Activated CD4-positive, CD25-positive, alpha-beta regulatory T cell treated with anti-CD3 and anti-CD28 coated beads, Interleukin-2, amount 50 U/mL, for 72 hours (primary cell): ENCODE results near the gene CNST.
"Not testable (repeated sequence)": the region's sequence is repeated elsewhere in the genome, so short reads cannot be mapped to it uniquely, and the experiment has no call there.

Source experiments
- DNase-seq: peaks from one replicate; pipeline ENCODE4 v3.0.0; 2021

Gene CNST

DNA sequence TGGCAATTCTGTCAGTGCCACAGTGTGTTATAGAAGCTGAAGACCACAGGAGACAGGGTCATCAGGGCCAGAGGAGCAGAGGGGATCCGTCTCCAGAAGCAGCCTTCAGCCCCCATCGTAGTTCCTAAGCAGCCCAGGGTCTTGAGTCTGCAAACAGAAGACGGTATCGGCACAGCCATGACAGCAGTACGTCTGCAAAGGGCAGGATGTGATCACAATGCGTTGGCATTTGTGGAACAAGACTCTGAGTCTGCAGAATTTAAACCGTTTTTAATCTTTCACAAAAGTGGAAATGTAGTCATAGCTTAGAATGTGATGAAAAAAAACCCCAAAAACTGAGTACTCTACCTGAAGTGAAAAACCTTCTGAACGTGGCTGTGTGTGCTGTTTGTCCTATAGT is 113.9 kb downstream of the CNST start:
- no peak for DNase-seq

DNA sequence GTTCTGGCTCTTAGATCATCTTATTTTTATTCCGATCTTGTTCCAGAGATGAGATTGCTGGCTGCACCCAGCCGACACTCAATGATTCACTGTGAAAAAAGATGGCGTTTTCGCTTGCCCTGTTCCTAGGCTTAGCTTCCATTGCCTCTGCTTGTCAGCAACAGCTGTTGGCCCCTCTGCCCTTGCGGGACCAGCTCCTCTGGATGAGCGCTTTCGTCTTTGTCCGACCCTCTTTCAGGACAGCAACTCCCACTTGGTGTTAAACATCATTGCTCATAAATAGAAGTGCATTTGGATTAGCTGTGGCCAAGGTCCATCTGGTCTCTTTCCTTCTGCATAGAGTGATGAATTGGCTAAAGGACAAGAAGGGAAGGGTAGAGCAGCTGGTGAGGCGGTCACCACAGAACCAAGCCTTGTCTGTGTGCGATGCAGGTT is 114.5 kb downstream of the CNST start:
- no peak for DNase-seq

DNA sequence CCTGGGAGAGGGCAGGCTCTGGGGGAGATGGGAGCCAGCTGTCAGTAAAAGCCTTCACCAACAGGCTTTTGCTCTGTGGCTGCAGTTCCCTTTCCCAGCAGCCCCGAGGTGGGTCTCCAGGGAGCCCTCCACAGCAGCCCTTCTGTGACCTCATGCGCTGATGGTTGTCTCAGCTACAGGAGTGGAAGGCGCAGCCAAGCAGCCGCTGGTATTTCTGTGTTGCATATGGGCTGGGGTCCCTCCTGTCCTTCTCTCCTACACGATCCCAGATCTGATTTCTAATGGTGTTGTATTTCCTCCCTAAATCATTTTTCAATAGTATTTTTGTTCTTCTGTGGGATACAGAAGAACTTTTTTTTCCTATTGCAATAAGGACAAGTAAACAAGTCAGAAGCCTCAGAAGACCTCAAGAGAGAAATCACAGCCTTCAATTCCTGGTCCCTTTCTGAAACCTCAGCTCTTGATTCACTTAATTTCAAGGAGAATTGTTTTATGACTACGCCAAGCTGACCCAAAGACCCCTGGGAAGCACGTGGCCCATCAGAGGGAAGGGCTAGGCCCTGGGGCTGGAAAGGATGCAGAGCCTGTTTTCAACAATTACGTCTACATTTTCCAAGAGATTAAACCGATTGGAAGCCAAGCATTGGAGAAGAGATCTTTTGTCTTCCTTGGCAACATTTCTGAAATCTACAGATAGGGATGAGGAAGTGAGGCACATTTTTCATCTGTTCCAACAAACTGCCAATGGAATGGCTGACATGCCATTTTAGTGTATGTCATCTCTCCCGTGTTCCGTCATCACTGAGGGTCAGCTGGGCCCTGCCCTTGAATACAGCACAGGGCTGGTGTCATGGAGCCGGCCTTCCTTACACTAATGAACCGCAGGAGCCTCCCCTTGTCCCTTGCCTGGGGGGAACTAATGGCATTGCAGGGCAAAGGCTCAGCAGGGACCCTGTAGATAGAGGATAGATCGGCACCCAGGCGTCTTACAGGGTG is 115.9 kb downstream of the CNST start:
- DNase-seq, result no peak

DNA sequence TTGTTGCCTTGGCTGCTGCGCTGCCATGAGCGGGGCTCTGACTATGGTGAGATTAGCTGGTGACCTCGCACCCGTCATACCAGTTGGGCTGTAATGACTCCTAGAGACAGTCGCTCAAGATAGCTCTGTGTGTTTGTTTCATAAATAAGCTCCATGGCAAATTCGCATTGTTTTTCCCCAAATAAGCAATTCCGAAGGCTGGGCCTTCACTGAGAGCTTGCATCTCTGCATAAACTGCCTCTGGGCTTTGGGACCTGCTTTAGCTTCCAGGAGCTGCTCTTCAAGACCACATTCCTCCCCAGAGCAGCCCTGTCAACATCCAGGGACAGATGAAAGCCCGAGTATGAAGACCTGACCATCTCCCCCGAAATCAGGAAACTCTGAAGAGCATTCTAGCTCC is 117.3 kb downstream of the CNST start:
- no peak for DNase-seq

DNA sequence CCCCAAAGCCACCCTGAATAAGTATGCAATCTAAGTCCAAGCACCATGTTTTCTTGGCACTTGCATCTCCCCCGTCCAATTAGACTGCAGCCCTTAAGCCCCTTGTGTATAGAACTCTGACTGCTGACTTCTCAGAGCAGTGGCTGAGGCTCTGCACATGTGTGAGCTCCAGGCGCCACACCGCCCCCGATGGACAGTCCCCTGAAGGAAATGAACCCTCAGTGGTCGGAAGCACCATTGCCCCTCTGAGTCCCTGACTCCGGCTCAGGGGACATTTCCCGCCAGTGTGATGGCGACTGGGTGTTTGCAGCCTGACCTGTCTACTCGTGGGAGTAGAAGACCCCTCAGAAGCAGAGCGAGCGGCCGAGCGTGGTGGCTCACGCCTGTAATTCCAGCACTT is 120.7 kb downstream of the CNST start:
- DNase-seq, result no peak

DNA sequence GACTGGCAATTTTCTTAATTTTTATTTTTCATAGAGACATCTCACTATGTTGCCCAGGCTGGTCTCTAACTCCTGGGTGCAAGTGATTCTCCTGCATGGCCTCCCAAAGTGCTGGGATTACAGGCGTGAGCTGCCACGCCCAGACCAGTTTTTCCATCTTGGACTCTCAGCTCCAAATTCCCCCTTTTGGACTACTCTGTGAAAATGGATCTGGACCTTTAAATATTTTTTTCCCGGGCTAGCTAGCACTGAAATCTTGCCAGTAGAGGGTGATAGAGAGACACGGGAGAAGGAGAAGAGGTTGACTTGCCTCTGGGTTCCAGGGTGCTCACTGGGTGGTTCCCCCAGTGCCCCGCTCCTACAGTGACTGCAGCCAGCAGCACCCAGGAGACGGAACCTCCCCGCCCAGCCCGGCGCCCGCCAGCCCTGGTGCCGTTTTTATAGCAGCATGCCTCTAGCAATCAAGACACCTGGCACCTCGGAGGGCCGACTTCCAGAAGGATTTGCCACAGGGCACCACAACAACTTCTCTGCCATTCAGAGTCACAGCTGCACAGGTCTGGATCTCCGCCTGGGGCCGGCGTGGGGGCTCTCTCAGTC is 123.3 kb downstream of the CNST start:
- DNase-seq, result no peak

DNA sequence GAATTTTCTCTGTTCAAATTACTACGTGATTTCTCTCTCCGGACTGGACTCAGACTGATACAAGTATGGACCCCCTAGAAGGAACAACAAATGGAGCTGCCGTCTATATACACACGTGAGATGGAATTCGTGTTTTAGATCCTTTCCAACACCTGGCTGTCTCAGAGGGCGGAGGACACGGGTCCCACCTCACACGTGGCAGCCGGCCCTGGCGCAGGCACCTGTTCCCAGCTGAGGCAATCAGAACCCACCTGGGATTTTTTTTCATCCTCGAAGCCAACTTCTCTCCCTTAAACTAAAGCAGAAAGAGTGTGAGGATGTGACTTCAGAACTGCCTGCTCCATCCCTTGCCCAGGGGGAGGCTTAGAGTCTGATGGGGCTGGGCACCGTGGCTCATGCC is 123.8 kb downstream of the CNST start:
- no peak for DNase-seq

DNA sequence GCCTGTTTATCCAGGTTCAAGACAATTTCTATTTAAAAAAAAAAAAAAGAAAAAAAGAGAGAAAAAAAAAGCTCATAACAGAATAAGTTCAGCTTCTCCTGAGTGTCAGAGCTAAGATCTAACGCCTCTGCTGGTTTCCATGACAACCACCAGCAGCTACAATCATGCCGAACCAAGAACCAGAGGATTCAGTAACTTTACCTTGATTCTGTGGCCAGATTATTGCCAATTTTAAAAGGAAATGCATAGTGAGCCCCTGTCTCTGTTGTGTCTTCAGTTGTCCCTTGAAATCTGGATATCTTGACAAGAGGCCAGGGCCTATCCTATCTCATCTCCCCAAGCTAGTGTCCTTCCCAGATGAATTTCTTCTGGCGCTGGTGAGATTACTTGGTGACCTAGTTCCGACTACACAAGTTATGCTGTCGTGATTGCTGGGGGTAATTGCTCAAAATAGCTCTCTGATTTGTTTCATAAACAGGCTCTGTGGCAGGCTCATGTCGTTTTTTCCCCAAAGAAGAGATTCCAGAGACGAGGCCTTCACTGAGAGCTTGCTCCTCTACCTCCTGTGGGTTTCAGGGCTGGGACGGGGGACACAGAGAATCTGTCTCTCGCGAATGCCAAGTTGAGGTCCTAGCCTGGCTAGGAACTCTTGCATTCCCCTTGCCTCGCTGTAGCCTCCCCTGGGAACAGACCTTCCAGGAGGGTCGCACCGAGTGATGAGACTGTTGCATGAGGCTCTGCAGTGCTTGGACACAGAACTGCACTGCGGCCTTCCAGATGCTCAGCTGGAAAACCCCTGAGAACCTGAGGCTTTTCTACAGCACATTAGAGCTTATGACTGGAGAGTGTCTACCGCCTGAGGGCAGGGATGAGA is 125.6 kb downstream of the CNST start:
- DNase-seq, result no peak

DNA sequence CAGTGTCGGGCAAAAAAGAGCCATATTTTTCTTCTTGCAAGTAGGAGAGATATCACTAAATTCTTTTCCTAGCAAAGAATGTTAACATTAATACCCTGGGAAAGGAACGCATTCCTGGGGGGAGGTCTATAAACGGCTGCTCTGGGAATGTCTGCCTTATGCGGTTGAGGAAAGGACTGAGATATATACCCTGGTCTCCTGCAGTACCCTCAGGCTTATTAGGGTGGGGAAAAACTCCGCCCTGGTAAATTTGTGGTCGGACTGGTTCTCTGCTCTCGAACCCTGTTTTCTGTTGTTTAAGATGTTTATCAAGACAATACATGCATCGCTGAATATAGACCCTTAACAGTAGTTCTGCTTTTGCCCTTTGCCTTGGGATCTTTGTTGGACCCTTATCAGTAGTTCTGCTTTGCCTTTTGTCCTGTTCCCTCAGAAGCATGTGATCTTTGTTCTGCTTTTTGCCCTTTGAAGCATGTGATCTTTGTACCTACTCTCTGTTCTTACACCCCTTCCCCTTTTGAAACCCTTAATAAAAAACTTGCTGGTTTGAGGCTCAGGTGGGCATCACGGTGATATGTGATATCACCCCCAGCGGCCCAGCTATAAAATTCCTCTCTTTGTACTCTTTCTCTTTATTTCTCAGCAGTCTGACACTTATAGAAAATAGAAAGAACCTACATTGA is 128.1 kb downstream of the CNST start:
- DNase-seq, result not testable (repeated sequence)

DNA sequence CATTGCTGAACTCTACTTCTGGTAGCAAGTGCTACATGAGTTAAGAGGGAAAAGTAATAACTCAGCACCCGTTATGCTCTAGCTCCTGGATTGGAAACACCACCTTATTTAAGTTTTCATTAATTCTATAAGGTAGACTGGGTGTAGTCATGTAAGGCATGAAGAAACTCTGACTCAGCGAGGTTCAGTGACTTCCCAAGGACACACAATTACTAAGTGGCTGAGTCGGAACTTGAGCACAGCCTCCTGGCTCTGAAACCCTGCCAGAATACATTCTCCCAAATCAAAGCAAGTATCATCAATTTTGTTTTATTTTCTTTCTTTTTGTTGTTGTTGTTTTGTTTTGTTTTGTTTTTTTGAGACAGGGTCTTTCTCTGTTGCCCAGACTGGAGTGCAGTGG is 128.9 kb downstream of the CNST start:
- no peak for DNase-seq

DNA sequence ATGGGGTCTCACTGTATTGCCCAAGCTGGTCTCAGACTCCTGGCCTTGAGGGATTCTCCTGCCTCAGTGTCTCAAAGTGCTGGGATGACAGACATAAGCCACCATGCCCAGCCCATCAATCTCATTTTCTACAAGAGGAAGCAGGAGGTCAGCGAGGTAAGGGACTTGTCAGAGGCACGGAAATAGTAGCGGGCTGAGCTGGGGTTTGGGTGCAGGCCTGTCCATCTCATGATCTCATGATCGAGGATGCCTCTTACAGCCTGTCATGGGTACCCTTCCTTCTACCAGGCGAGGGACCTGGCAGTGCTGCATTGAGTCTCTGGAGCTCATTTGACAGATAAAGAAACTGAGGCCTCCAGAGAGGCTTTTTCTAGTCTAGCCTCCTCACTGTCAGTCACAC is 129.4 kb downstream of the CNST start:
- DNase-seq, result no peak

DNA sequence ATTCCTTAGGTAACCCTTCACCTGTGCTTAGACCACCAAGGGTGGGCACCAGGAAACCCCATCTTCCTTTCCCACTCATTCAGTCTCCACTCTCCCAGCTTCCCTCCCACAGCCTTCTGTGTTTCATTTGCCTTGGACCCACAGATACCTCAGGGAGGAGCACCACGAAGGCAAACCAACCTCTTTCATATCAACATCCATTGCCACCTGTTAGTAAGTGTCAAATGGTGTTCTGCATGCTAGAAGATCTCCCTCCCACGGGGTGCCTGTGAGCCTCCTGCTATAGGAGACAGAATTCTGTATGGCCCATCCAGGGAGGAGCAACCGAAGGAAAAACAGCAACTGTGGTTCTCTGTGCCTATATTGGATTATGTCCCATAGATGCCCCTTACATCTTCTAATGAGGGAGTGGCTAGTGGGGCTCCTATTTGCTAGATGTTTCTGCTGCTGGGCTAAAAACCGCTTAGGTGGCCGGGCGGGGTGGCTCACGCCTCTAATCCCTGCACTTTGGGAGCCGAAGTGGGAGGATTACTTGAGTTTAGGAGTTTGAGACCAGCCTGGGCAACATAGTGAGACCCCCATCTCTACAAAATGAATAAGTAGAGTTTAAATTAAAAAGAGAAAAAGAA is 132.3 kb downstream of the CNST start:
- DNase-seq, result no peak

DNA sequence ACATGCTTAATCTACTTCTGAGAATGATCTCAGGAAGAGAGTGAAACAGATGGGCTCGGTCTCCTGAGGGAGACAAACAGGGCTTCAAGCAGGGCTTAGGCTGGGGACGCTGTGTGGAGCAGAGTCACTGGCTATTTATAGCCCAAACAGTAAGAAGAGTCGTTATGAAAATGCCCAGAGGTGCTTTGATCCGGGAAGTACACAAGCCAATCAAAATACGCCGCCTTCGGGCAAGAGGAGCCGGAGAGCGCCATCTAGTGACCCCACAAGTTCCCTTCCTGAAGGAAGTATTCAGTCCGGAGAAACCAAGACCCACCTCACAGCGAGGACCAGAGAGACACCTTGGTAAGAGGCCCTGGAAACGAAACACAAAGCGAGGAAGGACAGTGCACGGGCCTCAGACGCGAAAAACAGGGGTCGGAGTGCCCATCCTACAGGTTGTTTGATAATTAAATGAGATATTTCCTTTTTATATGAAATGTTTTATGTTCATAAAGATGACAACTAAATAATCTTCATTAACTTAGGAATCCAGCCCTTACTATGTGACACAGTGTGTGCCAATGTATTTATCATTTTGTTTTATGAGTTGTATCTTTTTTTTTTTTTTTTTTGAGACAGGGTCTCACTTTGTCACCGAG is 133.0 kb downstream of the CNST start:
- DNase-seq, result peak; percentile 83

DNA sequence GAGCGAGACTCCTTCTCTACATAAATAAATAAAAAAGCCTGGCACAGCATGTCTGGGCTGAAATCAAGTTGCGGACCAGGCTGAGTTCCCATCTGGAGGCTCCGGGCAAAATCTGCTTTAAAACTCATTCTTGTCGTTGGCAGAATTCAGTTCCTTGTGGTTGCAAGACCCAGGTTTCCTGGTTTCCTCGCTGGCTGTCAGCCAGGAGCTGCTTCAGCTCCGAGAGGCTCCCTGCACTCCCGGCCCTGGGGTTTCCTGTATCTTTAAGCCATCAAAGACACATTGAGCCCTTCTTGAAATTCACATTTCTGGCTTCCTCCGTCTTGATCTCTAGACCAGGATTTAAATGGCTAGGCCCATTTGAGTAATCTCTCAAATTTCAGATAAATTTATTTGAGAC is 137.3 kb downstream of the CNST start:
- DNase-seq, result no peak

DNA sequence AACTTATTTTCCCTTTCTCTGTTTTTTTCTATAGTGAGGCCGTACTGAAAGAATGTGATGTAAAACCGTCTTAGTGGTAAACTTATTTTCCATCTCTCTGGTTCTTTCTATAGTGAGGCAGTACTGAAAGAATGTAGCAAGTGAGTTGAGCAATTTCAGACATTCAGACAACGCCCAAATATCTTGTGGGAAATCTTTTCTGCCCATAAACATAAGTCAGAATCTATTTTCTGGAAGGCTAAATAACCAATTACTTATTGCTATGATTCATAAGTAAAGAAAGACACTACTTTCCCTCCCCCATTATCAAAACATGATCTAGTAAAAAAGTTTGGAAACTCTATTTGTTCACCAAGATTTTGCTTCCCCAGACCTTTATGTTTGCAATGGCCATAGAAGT is 139.1 kb downstream of the CNST start:
- no peak for DNase-seq

DNA sequence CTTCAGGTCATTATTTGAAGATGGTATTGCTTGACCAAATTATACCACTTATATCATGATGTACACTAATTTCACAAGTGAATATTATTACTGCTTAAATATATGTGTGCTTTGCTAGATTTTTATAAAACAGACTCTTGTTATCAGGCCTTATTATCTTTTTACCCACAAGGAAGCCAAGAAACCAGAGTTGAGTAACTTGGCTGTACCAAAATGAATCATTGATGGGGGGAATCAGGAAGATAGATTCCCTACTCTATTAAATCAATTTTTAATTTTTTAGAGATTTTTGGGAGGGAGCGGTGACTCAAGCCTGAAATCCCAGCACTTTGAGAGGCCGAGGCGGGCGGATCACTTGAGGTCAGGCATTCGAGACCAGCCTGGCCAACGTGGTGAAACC is 141.9 kb downstream of the CNST start:
- DNase-seq, result no peak

DNA sequence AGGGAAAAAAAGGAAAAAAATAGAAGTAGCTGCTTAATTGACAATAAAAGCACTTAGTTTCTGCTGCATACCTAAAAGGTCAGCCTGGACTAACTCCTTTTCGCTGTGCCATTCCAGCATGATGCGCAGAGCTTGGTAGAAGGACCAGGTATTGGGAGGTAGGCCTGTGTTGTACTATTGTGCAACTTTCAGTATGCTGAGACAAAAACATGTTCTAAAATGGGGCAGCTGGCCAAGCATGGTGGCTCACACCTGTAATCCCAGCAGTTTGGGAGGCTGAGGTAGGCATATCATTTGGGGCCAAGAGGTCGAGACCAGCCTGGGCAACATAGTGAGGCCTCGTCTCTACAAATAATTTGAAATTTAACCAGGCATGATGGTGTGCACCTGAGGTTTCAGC is 142.9 kb downstream of the CNST start:
- no peak for DNase-seq

DNA sequence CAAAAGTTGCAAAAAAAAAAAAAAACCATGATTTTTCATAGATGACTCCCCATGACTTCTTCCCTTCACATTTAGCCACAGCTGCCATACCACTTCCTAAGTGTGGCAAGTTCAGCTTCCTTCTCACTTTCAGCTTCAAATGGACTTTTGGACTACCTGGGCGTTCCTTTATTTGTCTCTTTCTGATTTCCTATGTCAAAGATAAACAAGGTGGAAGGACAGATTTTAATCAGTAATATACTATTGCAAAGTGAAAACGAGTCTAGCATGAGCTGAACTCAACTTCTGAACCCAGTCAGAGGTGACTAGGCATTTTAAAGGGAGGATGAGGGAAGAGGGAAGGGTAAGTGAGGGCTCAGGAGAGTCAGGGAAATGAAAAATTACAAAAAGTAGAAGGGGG is 143.6 kb downstream of the CNST start:
- DNase-seq, result no peak

DNA sequence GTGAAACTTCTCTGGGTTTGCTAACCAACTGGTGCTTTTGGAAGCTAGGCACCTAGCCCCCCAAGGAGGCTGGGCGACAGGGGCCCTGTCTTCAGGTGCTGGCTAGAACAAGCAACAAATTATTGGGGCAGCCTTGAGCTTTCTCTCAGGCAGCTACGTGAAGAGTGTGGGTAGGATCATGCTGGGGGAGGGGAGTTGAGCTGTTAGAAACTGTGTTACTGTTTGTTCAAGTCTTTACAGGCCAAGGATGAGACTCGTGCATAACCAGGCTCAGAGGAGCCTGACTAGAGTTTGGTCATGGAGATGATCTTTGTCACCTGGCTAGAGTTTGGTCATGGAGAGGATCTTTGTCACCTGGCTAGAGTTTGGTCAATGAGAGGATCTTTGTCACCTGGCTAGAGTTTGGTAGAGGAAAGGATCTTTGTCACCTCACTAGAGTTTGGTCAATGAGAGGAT is 145.3 kb downstream of the CNST start:
- no peak for DNase-seq

DNA sequence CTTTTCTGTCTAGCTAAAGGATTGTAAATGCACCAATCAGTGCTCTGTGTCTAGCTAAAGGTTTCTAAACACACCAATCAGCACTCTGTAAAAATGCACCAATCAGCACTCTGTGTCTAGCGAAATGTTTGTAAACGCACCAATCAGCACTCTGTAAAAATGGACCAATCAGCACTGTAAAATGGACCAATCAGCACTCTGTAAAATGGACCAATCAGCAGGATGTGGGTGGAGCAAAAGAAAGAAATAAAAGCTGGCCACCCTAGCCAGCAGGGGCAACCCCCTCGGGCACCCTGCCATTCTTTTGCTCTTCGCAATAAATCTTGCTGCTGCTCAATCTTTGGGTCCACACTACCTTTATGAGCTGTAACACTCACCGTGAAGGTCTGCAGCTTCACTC is 146.2 kb downstream of the CNST start:
- DNase-seq, result not testable (repeated sequence)
